Measurements from ENCODE around the gene PALMD.

- TF ChIP-seq, protein P1, sequence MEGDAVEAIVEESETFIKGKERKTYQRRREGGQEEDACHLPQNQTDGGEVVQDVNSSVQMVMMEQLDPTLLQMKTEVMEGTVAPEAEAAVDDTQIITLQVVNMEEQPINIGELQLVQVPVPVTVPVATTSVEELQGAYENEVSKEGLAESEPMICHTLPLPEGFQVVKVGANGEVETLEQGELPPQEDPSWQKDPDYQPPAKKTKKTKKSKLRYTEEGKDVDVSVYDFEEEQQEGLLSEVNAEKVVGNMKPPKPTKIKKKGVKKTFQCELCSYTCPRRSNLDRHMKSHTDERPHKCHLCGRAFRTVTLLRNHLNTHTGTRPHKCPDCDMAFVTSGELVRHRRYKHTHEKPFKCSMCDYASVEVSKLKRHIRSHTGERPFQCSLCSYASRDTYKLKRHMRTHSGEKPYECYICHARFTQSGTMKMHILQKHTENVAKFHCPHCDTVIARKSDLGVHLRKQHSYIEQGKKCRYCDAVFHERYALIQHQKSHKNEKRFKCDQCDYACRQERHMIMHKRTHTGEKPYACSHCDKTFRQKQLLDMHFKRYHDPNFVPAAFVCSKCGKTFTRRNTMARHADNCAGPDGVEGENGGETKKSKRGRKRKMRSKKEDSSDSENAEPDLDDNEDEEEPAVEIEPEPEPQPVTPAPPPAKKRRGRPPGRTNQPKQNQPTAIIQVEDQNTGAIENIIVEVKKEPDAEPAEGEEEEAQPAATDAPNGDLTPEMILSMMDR (IDR thresholded peaks at IDR 0.05), result no peak
- no peak for TF ChIP-seq POLR2A (IDR thresholded peaks at IDR 0.05)
Measured at GRCh38 chr1:99640672-99641071, 5.2 kb upstream of the PALMD start.
